Ectodermal cell (in vitro differentiated cells): Measurements from ENCODE around the gene CCDC85C.

Experiments
- H3K27ac ChIP-seq: 2 replicates; pipeline ENCODE4 v1.7.0; 2013; ENCODE audit warnings: mild to moderate bottlenecking, low read depth, low read length; ENCODE audit not compliant: insufficient read depth, poor library complexity, severe bottlenecking
- H3K27me3 ChIP-seq: 2 replicates; pipeline ENCODE4 v1.7.0; 2013; ENCODE audit warnings: mild to moderate bottlenecking, low read length; ENCODE audit not compliant: insufficient read depth, control insufficient read depth, poor library complexity, severe bottlenecking
- H3K36me3 ChIP-seq: one replicate; pipeline ENCODE4 v1.7.0; 2013; ENCODE audit warnings: low read length; ENCODE audit not compliant: control insufficient read depth, insufficient read depth
- H3K4me1 ChIP-seq: one replicate; pipeline ENCODE4 v1.7.0; 2013; ENCODE audit warnings: low read length; ENCODE audit not compliant: control insufficient read depth, insufficient read depth
- H3K4me3 ChIP-seq: 2 replicates; pipeline ENCODE4 v1.7.0; 2013; ENCODE audit warnings: low read depth, low read length, control low read depth; ENCODE audit not compliant: insufficient read depth
- H3K9me3 ChIP-seq: 2 replicates; pipeline ENCODE4 v1.7.0; 2013; ENCODE audit warnings: mild to moderate bottlenecking, low read length, moderate library complexity; ENCODE audit not compliant: control insufficient read depth
- WGBS, 2 experiments: methylation state at CpG; one replicate each; pipeline ENCODE4 v1.1.7; 2013; ENCODE audit warnings: missing lambda C conversion rate in 2 of 2; 5-methylcytosine and 5-hydroxymethylcytosine counted together

CCDC85C gene

GRCh38 chr14:99548255-99548654, 55.8 kb downstream of the CCDC85C start:
- H3K27ac ChIP-seq: no peak overlapping the region
- peaks cover 48% of the 10 kb centered on the region for H3K4me1 ChIP-seq
- no peaks in the 10 kb centered on the region for H3K36me3 ChIP-seq
- WGBS, 2 experiments: 91 to 92% methylated on average over 18 of the region's 18 CpGs
- no peak overlapping the region for H3K4me3 ChIP-seq
- no peaks in the 10 kb centered on the region for H3K27me3 ChIP-seq
- no peaks in the 10 kb centered on the region for H3K9me3 ChIP-seq

GRCh38 chr14:99546234-99546879, 57.6 kb downstream of the CCDC85C start:
- Histone ChIP-seq H3K4me1 (peaks cover 66% of the 10 kb centered on the region), H3K27ac (no peak overlapping the region)

DNA sequence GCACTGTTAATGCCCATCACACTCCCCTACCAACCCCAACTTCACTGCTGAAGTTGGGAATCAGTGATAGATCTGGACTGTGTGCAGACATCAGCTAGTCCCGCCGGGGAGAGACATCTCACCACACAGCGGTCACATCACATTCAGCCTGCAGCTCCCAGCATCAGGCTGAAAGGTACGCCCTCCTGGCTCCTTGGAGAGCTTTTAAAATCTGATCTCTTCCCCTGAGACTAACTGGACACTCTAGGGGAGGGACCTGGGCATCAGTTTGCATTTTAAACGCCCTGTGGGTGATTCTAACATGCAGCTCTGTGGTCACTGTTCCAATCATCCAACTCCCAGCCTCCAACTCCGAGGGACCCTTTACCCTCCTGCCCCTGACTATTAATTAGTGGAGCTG, 58.4 kb downstream of the CCDC85C start:
- Histone ChIP-seq H3K27me3 (no peaks in the 10 kb centered on the region), H3K4me3 (no peak overlapping the region), H3K9me3 (no peaks in the 10 kb centered on the region), H3K27ac (no peak overlapping the region), H3K4me1 (peaks cover 68% of the 10 kb centered on the region), H3K36me3 (no peaks in the 10 kb centered on the region)
- WGBS, 2 experiments: 64 to 72% methylated on average over 6 of the region's 6 CpGs

More at GRCh38 chr14:99546234-99546879, 57.6 kb downstream of the CCDC85C start:
- H3K9me3 ChIP-seq: no peaks in the 10 kb centered on the region
- no peak overlapping the region for H3K4me3 ChIP-seq
- no peaks in the 10 kb centered on the region for H3K36me3 ChIP-seq
- WGBS, 2 experiments: 33 to 35% methylated on average over 13 of the region's 13 CpGs
- H3K27me3 ChIP-seq: no peaks in the 10 kb centered on the region

GRCh38 chr14:99544991-99545390, 59.0 kb downstream of the CCDC85C start:
- Histone ChIP-seq H3K4me1 (peaks cover 72% of the 10 kb centered on the region), H3K9me3 (no peaks in the 10 kb centered on the region), H3K4me3 (no peak overlapping the region), H3K36me3 (no peaks in the 10 kb centered on the region), H3K27me3 (no peaks in the 10 kb centered on the region), H3K27ac (no peak overlapping the region)
- 72 to 77% methylated on average over 11 of the region's 11 CpGs for WGBS, 2 experiments

- Histone ChIP-seq H3K27me3 (no peaks in the 10 kb centered on the region), H3K36me3 (no peaks in the 10 kb centered on the region), H3K4me3 (no peak overlapping the region), H3K27ac (no peak overlapping the region), H3K4me1 (peaks cover 62% of the 10 kb centered on the region), H3K9me3 (no peaks in the 10 kb centered on the region)
- 91 to 95% methylated on average over 12 of the region's 12 CpGs for WGBS, 2 experiments
These were observed 60.0 kb downstream of the CCDC85C start for GRCh38 chr14:99543985-99544384.

DNA sequence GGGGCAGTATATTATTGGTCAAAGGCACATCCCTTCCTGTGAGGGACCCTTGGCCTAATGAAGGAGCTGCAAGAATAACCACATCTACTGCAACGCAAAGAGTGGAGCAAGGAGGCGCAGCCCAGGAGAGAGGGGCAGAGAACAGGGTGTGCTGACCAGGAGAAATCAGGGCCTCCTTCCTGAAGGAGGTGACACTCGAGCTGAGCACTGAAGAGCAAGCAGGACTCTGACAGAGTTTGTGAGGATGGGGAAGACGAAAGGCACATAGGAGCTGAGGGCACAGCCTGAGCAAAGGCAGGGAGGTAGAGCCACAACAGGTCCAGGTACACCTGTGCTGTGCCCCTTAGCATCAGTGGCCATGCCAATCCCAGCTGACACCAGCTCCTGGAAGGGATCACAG, 60.6 kb downstream of the CCDC85C start:
- 83 to 85% methylated on average over 4 of the region's 4 CpGs for WGBS, 2 experiments
- no peak overlapping the region for H3K4me3 ChIP-seq
- H3K4me1 ChIP-seq: peaks cover 64% of the 10 kb centered on the region
- no peak overlapping the region for H3K27ac ChIP-seq
- H3K36me3 ChIP-seq: no peaks in the 10 kb centered on the region
- no peaks in the 10 kb centered on the region for H3K9me3 ChIP-seq
- H3K27me3 ChIP-seq: no peaks in the 10 kb centered on the region

GRCh38 chr14:99542566-99542965, 61.4 kb downstream of the CCDC85C start:
- Histone ChIP-seq H3K4me1 (peaks cover 72% of the 10 kb centered on the region), H3K9me3 (no peaks in the 10 kb centered on the region), H3K4me3 (no peak overlapping the region), H3K27me3 (no peaks in the 10 kb centered on the region), H3K27ac (no peak overlapping the region), H3K36me3 (no peaks in the 10 kb centered on the region)
- 92 to 93% methylated on average over 13 of the region's 13 CpGs for WGBS, 2 experiments

DNA sequence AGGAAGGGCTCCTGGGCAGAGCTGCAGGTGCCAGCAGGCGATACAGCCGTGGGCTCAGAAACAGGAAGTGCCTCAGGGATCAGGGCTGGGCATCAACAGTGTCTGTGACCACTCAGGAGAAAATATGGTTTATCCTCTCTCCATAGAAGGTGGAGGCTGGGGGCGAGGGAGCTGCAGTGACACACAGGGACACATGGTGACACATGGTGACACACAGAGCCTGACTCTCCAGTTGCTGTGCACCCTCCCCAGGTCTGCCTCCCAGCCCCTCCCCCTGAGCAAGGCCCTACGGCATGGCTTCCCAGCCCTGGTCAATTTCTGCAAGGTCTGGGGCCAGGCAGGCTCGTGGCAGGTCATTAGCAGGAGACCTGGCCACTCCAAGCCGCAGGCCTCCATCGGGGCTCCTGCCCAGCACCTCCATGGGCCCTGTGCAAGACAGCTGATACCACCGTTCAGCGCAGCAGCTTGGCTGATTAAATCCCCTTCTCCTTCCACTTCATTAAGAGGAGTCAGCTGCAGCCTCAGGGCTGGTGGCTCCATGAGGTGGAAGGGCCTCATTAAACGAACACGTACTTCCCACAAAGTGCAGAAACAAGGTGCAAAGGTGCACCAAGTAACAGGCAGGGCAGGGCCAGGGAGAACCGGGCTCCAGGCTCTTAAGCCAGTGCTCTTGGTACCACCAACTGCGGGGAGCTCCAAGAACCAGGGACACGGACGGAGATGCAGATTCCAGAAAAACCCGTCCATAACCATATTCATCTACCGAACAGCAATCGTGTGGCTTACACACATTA, 62.1 kb downstream of the CCDC85C start:
- H3K27ac ChIP-seq: no peak overlapping the region
- no peaks in the 10 kb centered on the region for H3K36me3 ChIP-seq
- H3K27me3 ChIP-seq: no peaks in the 10 kb centered on the region
- no peak overlapping the region for H3K4me3 ChIP-seq
- peaks cover 75% of the 10 kb centered on the region for H3K4me1 ChIP-seq
- no peaks in the 10 kb centered on the region for H3K9me3 ChIP-seq
- 91% methylated on average over 18 of the region's 18 CpGs for WGBS, 2 experiments

GRCh38 chr14:99541211-99541610, 62.8 kb downstream of the CCDC85C start:
- H3K4me1 ChIP-seq: peaks cover 75% of the 10 kb centered on the region
- H3K4me3 ChIP-seq: no peak overlapping the region
- no peaks in the 10 kb centered on the region for H3K27me3 ChIP-seq
- H3K9me3 ChIP-seq: no peaks in the 10 kb centered on the region
- H3K27ac ChIP-seq: no peak overlapping the region
- WGBS, 2 experiments: 92 to 96% methylated on average over 10 of the region's 10 CpGs
- no peaks in the 10 kb centered on the region for H3K36me3 ChIP-seq

DNA sequence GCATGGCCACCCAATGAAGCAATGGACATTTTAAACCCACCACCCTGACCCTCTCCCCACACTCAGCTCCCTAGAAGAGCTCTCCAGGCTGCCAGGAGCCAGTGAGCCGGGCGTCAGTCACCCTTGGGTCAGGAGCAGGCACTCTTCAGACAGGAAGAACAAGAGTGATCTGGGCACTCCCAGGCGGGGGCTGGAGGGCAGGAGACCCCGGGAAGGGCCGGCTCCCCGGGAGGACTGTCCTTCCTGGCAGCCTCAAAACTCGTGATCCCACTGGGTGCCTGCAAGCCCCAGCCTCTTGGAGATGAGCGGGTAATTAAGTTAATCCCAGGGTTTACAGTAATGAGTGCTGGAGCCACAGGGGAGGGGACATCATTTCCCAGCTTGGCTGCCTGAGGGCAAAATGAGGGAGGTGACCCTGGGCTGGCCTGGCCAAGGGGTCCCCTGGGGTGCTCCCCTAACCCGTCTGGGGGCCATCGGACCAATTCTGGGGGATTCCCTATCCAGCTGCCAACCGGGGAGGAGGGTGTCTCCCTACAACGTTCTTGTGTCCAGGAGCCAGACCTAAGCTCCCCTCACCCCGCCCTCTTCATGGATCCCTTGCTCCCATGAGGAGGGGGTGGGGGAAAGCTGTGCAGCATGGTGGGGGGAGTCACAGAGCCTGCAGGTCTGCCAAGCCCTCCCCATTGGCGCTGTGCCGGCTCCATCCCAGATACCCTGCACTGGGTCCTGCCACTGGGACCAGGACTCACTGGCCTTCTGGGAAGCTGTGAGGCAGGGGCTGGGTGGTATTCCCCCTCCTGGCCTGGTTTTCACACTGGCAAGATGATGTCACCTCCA, 63.6 kb downstream of the CCDC85C start:
- Histone ChIP-seq H3K9me3 (no peaks in the 10 kb centered on the region), H3K36me3 (no peaks in the 10 kb centered on the region), H3K4me3 (no peak overlapping the region), H3K27ac (no peak overlapping the region), H3K4me1 (peaks cover 75% of the 10 kb centered on the region), H3K27me3 (no peaks in the 10 kb centered on the region)
- 69 to 72% methylated on average over 15 of the region's 15 CpGs for WGBS, 2 experiments
